ENCODE measurements around the gene YIPF2.
A peak's percentile ranks its signal among the peaks of the same experiment; 100 is the strongest.
"Not testable (repeated sequence)": the region's sequence is repeated elsewhere in the genome, so short reads cannot be mapped to it uniquely, and the experiment has no call there.

The YIPF2 gene

DNA sequence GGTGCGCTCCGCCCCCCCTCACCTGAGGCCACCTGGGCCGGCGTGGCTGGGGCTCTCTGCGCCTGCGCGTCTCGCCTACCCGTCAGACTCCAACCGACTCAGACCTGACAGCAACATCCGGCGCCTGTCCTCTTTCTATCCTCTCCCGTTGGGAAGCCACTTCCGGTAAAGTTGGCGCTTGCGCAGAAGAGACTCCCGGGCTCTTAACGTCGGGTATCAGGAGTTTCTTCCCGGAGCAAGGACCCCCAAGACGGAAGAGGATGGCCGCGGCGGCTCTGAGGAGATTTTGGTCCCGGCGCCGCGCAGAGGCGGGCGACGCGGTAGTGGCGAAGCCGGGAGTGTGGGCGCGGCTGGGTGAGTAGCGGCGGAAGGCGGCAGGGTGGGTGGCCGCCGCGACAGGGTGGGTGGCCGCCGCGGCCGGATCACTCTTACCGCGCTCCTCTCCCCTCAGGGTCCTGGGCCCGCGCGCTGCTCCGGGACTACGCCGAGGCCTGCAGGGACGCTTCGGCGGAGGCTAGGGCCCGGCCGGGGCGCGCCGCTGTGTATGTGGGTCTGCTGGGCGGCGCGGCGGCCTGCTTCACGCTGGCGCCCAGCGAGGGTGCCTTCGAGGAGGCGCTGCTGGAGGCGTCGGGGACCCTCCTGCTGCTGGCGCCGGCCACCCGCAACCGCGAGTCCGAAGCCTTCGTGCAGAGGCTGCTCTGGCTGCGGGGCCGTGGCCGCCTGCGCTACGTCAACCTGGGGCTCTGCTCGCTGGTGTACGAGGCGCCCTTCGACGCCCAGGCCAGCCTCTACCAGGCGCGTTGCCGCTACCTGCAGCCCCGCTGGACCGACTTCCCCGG, at the start of gene YIPF2, which contains the start of gene TIMM29:
Gene YIPF2 (minus strand): TSS at position 77 of the 839 bp plus-strand sequence. CDS start 229 bp downstream, outside the sequence.
Gene TIMM29 (plus strand): TSS at position 249 of the 839 bp plus-strand sequence. CDS start 12 bp downstream, at position 261.
- DNase-seq = peak; percentile 100

GRCh38 chr19:10977742-10978092, 49.3 kb upstream of the YIPF2 start:
- no peak for DNase-seq

DNA sequence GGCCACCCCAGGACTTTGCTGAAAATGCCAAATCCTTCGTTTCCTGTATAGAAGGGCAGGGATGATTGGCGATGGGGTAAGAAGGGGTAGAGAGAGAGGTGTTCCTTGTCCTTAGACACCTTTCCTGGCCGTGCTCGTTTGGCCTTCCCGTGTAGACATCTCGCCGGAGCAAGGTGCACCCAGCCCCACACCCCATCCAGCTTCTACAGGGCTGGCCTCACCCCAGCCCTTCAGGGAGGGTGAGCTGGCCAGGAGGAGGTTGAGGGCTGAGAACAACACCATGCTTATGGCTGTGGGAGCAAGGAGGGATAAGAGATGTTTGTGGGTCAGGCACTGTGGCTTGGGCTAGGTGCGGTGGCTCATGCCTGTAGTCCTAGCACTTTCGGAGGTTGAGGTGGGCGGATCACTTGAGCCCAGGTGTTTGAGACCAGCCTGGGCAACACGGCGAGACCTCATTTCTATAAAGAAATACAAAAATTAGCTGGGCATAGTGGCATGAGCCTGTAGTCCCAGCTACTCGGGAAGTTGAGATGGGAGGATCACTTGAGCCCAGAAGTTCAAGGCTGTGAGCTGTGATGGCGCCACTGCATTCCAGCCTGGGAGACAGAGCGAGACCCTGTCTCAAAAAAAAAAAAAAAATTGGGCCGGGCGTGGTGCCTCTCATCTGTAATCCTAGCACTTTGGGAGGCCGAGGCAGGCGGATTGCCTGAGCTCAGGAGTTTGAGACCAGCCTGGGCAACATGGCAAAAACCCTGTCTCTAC, 47.9 kb upstream of the YIPF2 start:
- no peak for DNase-seq

DNA sequence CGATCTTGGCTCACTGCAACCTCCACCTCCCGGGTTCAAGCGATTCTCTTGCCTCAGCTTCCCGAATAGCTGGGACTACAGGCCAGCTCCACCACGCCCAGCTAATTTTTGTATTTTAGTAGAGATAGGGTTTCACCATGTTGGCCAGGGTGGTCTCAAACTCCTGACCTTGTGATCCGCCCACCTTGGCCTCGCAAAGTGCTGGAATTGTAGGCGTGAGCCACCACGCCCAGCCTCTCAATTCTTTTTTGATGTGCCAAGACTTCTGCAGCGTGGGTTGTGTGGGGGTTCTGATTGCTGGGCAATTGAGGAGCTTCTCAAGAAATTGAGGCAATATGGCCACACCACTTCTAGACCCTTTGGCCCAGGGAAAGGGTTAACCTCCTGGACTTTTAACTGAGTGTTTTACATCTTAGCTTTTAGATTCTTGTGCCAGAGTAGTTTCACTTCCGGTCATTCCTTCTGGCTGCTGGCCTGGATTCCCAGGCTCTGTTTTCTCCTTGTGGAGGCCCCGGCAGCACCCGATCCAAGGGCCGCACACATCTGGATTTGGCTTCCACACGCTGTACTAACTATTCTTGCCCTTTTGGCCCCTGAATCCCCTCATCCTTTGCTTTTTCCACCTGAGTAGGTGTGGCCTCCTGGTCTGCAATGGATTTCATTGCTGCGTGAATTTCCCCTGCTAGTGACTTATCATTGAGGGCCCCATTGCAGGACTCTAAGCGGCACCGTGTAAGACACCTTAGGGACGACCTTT, 47.1 kb upstream of the YIPF2 start:
- DNase-seq = no peak

DNA sequence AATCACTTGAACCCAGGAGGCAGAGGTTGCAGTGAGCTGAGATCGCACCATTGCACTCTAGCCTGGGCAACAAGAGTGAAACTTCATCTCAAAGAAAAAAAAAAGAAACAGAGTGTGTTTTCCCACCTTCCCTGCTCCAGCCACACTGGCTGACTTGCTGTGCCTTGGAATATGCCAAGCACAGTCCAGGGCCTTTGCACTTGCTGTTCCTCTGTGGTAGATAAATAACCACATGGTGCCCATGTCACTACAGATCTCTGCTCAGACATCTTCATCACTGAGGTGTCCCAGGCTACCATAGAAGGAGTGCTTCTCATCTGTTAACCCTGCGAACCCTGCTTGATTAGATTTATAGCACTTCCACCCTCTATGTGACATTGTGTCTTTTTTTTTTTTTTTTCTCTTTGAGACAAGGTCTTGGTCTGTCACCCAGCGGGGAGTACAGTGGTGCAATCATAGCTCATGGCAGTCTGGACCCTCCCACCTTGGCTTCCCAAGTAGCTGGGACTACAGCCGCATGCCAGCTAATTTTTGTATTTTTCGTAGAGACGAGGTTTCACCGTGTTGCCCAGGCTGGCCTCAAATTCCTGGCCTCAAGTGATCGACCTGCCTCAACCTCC, 42.8 kb upstream of the YIPF2 start:
- no peak for DNase-seq

DNA sequence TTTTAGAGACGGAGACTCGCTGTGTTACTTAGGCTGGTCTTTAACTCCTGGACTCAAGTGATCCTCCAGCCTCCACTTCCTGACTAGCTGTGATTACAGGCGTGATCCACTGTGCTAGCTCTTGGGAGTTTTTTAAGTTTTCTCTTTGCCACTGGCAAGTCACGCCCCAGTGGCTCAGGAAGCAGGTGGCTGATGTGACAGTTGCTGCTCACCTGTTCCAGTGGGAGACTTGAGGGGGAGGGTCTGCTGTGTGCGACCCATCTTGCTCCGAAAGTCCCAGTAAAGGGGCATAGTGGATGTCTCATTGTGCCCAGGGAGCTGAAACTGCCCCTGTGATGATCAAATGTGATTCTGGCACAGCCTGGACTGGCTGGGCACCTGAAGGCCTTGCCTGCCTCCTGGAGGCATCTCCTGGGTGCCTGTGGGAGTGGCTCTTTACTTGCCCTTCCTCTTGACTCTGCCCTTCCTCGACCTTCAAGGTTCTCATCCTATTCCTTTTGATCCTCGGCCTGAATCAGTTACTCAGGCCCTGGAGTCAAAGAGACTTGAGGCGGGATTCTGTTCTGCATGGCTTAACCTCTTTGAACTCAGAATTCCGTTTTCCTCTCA, 40.2 kb upstream of the YIPF2 start:
- peak; percentile 17 for DNase-seq

DNA sequence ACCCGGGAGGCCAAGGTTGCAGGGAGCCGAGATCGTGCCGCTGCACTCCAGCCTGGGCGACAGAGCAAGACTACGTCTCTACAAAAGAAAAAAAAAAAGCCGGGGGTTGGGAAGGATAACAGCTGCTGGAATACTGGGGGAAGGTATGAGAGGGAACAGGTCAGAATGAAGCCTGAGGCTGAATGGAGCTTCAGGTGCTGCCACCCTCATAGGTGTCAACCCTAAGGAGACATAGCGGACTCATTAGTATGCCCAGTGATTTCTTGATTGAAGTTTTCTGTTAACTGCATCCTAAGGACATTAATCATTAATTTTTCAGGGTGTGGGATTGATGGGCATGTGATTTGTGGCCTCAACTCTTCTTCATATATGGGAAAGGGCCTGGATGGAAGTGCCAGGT, 38.4 kb upstream of the YIPF2 start:
- DNase-seq = no peak

- DNase-seq = no peak
Measured at GRCh38 chr19:10965398-10965797, 37.0 kb upstream of the YIPF2 start.

DNA sequence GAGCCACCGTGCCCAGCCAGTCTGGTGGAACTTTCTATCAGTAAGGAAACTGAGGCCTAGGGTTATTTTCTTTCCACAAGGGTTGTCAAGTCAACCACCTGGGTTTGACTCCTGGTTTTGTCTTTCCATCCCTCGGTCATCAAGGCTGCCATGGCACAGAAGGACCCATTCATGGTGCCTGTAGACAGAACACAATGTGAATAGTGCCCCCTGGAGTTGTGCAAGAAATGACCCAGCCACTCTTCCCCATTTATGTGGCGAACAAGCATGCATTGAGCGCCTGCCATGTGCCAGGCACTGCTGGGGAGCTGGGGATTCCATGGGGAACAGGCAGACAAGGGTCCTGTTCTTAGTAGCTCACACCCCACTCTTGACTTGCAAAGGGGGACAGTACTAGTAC, 36.5 kb upstream of the YIPF2 start:
- no peak for DNase-seq

GRCh38 chr19:10963865-10964264, 35.4 kb upstream of the YIPF2 start:
- no peak for DNase-seq

GRCh38 chr19:10962863-10963262, 34.4 kb upstream of the YIPF2 start:
- no peak for DNase-seq

DNA sequence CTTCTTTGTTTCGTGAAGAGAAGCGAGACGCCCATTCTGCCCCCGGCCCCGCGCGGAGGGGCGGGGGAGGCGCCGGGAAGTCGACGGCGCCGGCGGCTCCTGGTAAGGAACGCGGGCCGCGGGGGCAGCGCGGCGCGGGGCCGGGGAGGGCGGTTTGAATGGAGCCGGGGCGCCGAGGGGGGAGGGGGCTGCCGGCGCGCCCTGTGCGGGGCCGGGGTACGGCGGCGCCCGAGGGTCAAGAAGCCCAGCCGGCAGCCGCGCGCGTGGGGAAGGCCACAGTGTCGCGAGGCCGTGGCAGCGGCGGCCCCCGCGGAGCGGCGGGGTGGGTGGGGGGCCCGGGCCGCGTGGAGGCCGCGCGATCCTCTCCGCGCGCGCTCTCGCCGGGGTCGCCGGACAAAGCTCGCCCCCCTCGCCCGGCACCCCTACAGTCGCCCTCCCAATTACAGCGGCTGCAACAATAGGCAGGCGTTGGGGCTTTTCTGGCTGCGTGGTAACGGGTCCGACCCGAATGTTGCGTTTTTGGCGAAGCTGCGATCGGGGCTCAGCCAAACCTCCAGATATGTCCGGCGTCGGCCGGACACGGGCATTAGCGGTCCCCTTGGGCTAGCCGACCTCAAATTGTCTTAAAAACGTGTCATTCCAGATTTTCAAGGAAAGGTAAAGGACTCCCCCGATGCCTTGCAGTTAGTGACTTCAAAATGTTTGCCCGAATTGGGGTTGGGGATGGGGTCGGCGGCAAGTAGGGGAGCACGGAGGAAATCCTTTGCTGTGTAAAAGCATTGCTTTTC, 32.8 kb upstream of the YIPF2 start:
- DNase-seq = peak; percentile 61

DNA sequence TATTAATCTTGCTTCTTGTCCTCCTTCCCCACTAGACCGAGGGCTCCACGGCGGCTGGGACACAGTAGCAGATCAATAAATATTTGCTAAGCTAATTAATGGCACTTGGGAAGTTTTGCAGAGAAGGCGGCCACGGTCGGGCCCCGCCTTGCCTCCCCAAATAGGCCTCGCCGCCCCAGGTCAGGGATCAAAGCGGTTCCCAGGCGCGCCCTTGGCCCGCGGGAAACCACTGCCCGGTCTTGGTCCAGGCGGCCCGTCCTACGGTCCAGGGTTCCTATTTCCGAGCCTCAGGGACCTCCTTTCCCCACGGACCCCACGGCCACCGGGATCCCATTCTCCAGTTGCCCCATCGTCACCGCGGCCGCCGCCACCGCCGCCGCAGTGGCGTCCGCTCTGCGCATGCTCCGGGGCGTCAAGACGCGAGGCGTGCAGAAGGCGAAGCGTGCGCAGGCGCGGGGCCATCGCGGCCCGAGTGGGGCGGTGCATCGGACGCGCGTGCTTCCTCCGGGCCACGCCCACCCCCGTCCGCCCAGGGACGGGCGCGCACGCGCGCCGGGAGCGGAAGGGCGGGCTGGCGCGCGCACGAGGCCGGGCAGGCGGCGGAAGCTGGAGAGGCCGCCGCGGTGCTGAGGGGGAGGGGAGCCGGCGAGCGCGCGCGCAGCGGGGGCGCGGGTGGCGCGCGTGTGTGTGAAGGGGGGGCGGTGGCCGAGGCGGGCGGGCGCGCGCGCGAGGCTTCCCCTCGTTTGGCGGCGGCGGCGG, 32.1 kb upstream of the YIPF2 start, which contains the start of gene SMARCA4:
Gene SMARCA4 (plus strand): TSS at position 717 of the 759 bp plus-strand sequence. CDS start 23,122 bp downstream, outside the sequence.
- DNase-seq = peak; percentile 97

DNA sequence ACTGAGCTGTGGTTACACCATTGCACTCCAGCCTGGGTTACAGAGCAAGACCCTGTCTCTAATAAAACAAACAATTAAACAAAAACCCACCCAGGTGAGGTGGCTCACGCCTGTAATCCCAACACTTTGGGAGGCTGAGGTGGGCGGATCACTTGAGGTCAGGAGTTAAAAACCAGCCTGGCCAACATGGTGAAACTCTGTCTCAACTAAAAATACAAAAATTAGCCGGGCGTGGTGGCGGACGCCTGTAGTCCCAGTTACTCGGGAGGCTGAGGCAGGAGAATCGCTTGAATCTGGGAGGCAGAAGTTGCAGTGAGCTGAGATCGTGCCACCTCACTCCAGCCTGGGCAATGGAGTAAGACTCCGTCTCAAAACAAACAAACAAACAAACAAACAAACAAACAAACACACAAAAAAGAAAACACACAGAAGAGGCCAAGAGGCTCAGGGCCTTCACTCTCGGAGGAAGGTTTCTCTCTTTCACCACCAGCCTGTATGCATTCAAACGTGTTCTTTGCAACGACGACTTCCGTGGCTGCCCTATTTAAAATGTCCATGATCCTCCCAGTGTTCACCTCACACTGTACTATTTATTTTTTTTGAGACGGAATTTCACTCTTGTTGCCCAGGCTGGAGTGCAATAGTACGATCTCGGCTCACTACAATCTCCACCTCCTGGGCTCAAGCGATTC, 31.0 kb upstream of the YIPF2 start:
- DNase-seq = not testable (repeated sequence)

GRCh38 chr19:10952809-10953208, 24.4 kb upstream of the YIPF2 start:
- no peak for DNase-seq

GRCh38 chr19:10946958-10947657, 18.7 kb upstream of the YIPF2 start:
- no peak for DNase-seq

DNA sequence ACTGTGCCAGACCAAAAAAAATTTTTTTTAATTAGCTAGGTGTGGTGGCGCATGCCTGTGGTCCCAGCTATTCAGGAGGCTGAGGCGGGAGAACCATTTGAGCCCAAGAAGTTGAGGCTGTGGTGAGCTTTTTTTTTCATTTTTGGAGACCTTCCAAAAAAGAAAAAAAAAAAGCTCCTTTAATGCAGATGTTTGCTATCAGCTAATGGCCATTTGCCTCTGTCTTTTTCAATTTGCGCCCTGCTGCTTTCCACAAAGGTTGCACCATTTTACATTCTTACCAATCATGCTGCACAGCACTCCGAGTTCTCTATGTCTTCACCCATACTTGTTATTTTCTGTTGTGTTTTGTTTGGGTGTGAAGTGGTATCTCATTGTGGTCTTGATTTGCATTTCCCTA, 16.8 kb upstream of the YIPF2 start:
- DNase-seq = peak; percentile 41

GRCh38 chr19:10943412-10943811, 15.0 kb upstream of the YIPF2 start:
- DNase-seq = not testable (repeated sequence)

- not testable (repeated sequence) for DNase-seq
Measured at GRCh38 chr19:10941649-10942048, 13.2 kb upstream of the YIPF2 start.

Measured in NCI-H146 (cell line).